Large intestine (tissue), 3 donors: ENCODE data around the gene ZNF552. TPM values are rescaled to one million over a fixed set of nuclear protein-coding genes. Genes with fewer than 3 reads are reported as not detected.
"Not testable (repeated sequence)": the region's sequence is repeated elsewhere in the genome, so short reads cannot be mapped to it uniquely, and the experiment has no call there.

Source experiments
- DNase-seq, 2 donors: peaks; one replicate each; pipeline versions ENCODE4 v3.0.0 to v3.0.0-alpha.2; 2013
- H3K27ac ChIP-seq: one replicate; pipeline ENCODE4 v1.5.1; 2013; ENCODE audit warnings: low read length
- H3K27me3 ChIP-seq: 2 replicates; pipeline ENCODE4 v1.6.1; 2013; ENCODE audit warnings: low read length; ENCODE audit not compliant: control insufficient read depth, insufficient read depth
- H3K36me3 ChIP-seq: 2 replicates; pipeline ENCODE4 v1.6.1; 2013; ENCODE audit warnings: low read length; ENCODE audit not compliant: control insufficient read depth, insufficient read depth
- H3K4me1 ChIP-seq: one replicate; pipeline ENCODE4 v1.6.1; 2013; ENCODE audit warnings: low read length; ENCODE audit not compliant: control insufficient read depth, insufficient read depth
- H3K4me3 ChIP-seq: one replicate; pipeline ENCODE4 v1.5.1; 2013; ENCODE audit warnings: low read length
- H3K9me3 ChIP-seq: one replicate; pipeline ENCODE4 v1.6.1; 2013; ENCODE audit warnings: mild to moderate bottlenecking, low read depth, low read length, moderate library complexity; ENCODE audit not compliant: control insufficient read depth
- WGBS: methylation state at CpG from one replicate; pipeline ENCODE4 v1.1.5; 2013; ENCODE audit warnings: low lambda C conversion rate; ENCODE audit not compliant: insufficient coverage; 5-methylcytosine and 5-hydroxymethylcytosine counted together
- polyA plus RNA-seq: library from polyadenylated mRNA; unstranded; fragments of 120-200 nt; gene quantifications from one replicate; pipeline ENCODE4 v1.2.1, GENCODE V29; 2013

Gene ZNF552
- polyA plus RNA-seq, 1 donor, result 40.9 TPM

DNA sequence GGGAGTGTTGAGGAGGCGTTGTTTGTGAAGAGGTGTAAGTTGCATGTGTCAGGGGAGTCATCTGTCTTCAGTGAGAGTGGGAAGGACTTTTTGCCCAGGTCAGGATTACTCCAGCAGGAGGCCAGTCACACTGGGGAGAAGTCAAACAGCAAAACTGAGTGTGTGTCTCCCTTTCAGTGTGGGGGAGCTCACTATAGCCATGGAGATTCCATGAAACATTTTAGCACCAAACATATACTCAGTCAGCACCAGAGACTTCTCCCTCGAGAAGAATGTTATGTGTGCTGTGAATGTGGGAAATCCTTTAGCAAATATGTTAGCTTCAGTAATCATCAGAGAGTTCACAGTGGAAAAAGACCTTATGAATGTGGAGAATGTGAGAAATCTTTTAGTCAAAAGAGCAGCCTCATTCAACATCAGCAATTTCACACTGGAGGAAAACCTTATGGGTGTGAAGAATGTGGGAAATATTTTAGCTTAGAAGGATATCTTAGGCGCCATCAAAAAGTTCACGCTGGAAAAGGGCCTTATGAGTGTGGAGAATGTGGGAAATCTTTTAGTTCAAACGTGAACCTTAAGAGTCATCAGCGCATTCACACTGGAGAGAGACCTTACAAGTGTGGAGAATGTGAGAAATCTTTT, 26.5 kb upstream of the ZNF552 start:
- DNase-seq, result no peak
- no peaks in the 10 kb centered on the region for H3K27me3 ChIP-seq
- H3K27ac ChIP-seq, result no peak overlapping the region
- H3K4me1 ChIP-seq, result no peaks in the 10 kb centered on the region
- no peak overlapping the region for H3K4me3 ChIP-seq
- H3K9me3 ChIP-seq, result no peaks in the 10 kb centered on the region
- WGBS, result 76% methylated on average over 2 of the region's 6 CpGs
- peaks cover 38% of the 10 kb centered on the region for H3K36me3 ChIP-seq

GRCh38 chr19:57838622-57839191, 24.0 kb upstream of the ZNF552 start:
- not testable (repeated sequence) for H3K4me3 ChIP-seq, DNase-seq, H3K27ac ChIP-seq, H3K27me3 ChIP-seq, H3K4me1 ChIP-seq, H3K9me3 ChIP-seq
- peaks cover 30% of the 10 kb centered on the region for H3K36me3 ChIP-seq
- no CpG with 5 or more reads among the region's 5 CpGs for WGBS

DNA sequence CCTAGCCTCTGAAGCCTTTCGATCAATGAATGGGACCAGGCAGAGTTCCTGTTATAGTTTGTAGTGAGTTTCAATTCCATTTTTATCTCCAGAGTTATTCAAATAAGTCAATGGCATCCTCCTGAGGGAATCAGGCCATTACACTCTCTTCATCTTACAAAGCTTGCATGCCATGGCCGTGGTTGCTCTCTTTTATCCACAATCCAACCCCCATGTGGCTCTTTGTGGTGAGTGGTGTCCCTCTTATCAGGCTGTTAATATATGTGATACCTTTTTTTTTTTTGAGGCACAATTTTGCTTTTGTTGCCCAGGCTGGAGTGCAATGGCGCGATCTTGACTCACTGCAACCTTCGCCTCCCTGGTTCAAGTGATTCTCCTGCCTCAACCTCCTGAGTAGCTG, 22.3 kb upstream of the ZNF552 start:
- not testable (repeated sequence) for DNase-seq, H3K27me3 ChIP-seq, H3K9me3 ChIP-seq, H3K4me3 ChIP-seq, H3K27ac ChIP-seq, H3K4me1 ChIP-seq
- peaks cover 17% of the 10 kb centered on the region for H3K36me3 ChIP-seq
- WGBS, result no CpG with 5 or more reads among the region's 5 CpGs

DNA sequence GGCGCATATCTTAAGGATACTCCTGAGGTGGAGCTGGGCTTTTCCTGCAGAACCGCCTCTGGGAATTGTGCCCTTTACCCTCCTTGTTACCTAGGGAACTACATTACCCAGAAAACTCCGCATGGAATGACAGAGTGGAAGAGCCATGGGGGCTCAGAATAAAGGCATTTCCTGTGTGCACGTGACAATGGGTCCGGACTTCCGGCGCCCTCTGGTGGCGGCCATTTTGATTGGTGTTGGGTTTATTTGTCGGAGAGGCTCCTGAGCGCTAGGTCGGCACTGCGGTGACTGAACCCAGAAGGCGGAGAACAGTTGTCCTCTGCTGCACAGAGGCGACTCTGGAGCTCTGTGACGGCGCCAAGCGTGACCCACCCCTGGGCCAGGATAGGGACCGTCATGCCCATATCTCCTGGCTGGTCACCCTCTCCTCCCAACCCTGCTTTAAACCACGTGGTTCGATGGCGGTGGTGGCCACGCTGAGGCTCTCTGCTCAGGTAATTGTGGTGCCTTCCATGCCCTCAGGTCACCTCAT, 15.4 kb upstream of the ZNF552 start, which contains the start of gene ZNF587B:
ZNF587B (plus strand) TSS at position 229 of the 532 bp plus-strand sequence; CDS start at position 459, 230 bp downstream.
- H3K27me3 ChIP-seq, result no peaks in the 10 kb centered on the region
- H3K4me1 ChIP-seq, result peaks cover 11% of the 10 kb centered on the region
- DNase-seq, result peak; percentile 84 to 90
- H3K36me3 ChIP-seq, result peaks cover 7% of the 10 kb centered on the region
- no peaks in the 10 kb centered on the region for H3K9me3 ChIP-seq
- no CpG with 5 or more reads among the region's 22 CpGs for WGBS
- peak within 1 kb of the TSS; percentile 88 for H3K27ac ChIP-seq
- peak within 1 kb of the TSS; percentile 62 for H3K4me3 ChIP-seq

DNA sequence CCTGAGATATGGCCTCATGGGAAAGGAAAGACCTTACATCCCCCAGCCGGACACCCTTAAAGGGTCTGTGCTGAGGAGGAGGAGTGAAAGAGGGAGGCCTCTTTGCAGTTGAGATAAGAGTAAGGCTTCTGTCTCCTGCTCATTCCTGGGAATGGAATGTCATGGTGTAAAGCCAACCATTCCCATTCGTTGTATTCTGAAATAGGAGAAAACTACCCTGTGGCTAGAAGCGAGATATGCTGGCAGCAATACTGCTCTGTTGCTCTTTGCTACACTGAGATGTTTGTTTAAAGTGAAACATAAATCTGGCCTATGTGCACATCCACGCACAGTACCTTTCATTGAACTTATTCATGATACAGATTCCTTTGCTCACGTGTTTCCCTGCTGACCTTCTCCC, 14.6 kb upstream of the ZNF552 start:
- H3K27ac ChIP-seq, result peak overlapping the region; percentile 88
- DNase-seq, result no peak

DNA sequence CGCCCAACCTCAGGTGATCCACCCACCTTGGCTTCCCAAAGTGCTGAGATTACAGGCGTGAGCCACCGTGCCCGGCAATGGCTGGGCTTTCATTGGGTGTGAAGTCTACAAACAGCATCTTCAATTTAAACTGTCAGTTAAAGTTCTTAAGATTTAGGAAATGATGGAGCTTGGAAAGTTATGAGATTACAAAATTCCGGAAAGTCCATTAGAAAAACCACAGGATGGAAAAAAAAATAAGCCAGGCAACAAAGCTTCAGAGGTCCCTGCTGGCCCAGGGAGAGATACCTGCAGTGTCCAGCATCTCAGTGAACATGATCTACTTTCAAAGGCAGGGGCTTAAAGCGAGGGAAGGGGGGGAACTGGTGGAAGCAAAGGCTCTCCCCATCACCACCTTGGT, 10.8 kb upstream of the ZNF552 start:
- no peak overlapping the region for H3K27ac ChIP-seq
- peaks cover 3% of the 10 kb centered on the region for H3K9me3 ChIP-seq
- no peak for DNase-seq
- no peaks in the 10 kb centered on the region for H3K27me3 ChIP-seq
- H3K36me3 ChIP-seq, result peaks cover 17% of the 10 kb centered on the region
- H3K4me3 ChIP-seq, result no peak overlapping the region
- WGBS, result 100% methylated on average over 1 of the region's 6 CpGs
- peaks cover 40% of the 10 kb centered on the region for H3K4me1 ChIP-seq

More for the DNA sequence above, 14.6 kb upstream of the ZNF552 start:
- Histone ChIP-seq H3K4me3 (no peak overlapping the region), H3K36me3 (peaks cover 7% of the 10 kb centered on the region), H3K27me3 (no peaks in the 10 kb centered on the region), H3K4me1 (peaks cover 11% of the 10 kb centered on the region), H3K9me3 (no peaks in the 10 kb centered on the region)
- WGBS, result 57% methylated on average over 1 of the region's 5 CpGs

DNA sequence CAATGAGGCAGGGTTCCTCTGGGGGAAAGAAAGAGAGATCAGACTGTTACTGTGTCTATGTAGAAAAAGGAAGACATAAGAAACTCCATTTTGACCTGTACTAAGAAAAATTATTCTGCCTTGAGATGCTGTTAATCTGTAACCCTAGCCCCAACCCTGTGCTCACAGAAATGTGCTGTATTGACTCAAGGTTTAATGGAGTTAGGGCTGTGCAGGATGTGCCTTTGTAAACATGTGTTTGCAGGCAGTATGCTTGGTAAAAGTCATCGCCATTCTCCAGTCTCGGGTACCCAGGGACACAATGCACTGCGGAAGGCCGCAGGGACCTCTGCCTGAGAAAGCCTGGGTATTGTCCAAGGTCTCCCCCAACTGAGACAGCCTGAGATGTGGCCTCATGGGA, 8.9 kb upstream of the ZNF552 start:
- not testable (repeated sequence) for H3K4me3 ChIP-seq, H3K27me3 ChIP-seq, DNase-seq, H3K9me3 ChIP-seq
- H3K27ac ChIP-seq, result peak overlapping the region; percentile 20
- peaks cover 29% of the 10 kb centered on the region for H3K4me1 ChIP-seq
- peaks cover 14% of the 10 kb centered on the region for H3K36me3 ChIP-seq
- no CpG with 5 or more reads among the region's 4 CpGs for WGBS

DNA sequence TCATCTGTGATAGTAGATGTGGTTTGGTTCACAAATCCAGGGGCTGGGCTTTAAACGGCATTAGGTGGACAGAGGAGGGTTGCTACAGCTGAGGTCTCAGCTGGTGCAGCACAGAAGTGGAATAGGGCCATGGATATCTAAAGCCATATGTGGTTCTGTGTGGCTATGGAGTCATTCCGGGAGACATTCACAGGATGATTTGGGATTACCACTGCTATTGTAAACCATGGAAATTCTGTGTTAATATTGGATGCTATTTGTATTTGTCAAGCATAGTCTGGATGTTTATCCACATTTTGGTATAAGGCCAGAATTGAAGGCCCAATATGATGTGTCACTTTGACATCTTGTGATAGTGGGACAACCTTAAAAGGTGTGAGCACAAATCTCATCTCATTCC, 8.4 kb upstream of the ZNF552 start:
- H3K36me3 ChIP-seq, result peaks cover 12% of the 10 kb centered on the region
- DNase-seq, H3K9me3 ChIP-seq, H3K27me3 ChIP-seq, H3K27ac ChIP-seq, H3K4me3 ChIP-seq: not testable (repeated sequence)
- peaks cover 29% of the 10 kb centered on the region for H3K4me1 ChIP-seq
- no CpG with 5 or more reads among the region's 2 CpGs for WGBS

- Histone ChIP-seq H3K27ac (peak overlapping the region; percentile 79), H3K36me3 (peaks cover 11% of the 10 kb centered on the region), H3K4me1 (peaks cover 29% of the 10 kb centered on the region)
- H3K4me3 ChIP-seq, H3K27me3 ChIP-seq, H3K9me3 ChIP-seq: not testable (repeated sequence)
- peak; percentile 71 to 85 for DNase-seq
- WGBS, result 80% methylated on average over 1 of the region's 3 CpGs
Observed at GRCh38 chr19:57821501-57821900, 6.8 kb upstream of the ZNF552 start.

- H3K36me3 ChIP-seq, H3K27me3 ChIP-seq, H3K9me3 ChIP-seq: not testable (repeated sequence)
- DNase-seq, result peak; percentile 32 to 77
- Histone ChIP-seq H3K4me3 (peak overlapping the region; percentile 85), H3K4me1 (peaks cover 29% of the 10 kb centered on the region), H3K27ac (peak overlapping the region; percentile 86)
- no CpG with 5 or more reads among the region's 3 CpGs for whole genome bisulfite sequencing
Observed at GRCh38 chr19:57821095-57821494, 6.4 kb upstream of the ZNF552 start.
